Stimulated activated naive B cell treated with anti-CD40 and anti-IgM and Interleukin-4, amounts not matched to agents 10 μg/mL and 1 μg/mL and 100 μg/mL, for 72 hours (primary cell): ENCODE data around the gene GPR17.
A peak's percentile ranks its signal among the peaks of the same experiment; 100 is the strongest.

Source experiments
- ATAC-seq, 2 donors: fragments of 150-1000 bp; cut with Tn5 transposase; replicated peaks; 2 replicates each; pipeline ENCODE4 v1.10.0; 2021; ENCODE audit warnings: moderate library complexity in 1 of 2
- DNase-seq: peaks from one replicate; pipeline ENCODE4 v3.0.0; 2021
- H3K27ac Mint-ChIP-seq: one replicate; pipeline ENCODE4 v1.8.0; 2022; ENCODE audit warnings: mild to moderate bottlenecking, mixed read lengths
- H3K27me3 Mint-ChIP-seq, 2 donors: one replicate each; pipeline ENCODE4 v1.8.0; 2022; ENCODE audit warnings: mixed read lengths in 2 of 2
- H3K36me3 Mint-ChIP-seq, 2 donors: one replicate each; pipeline ENCODE4 v1.8.0; 2022; ENCODE audit warnings: mixed read lengths in 2 of 2, mild to moderate bottlenecking in 1 of 2
- H3K4me1 Mint-ChIP-seq, 2 donors: one replicate each; pipeline ENCODE4 v1.8.0; 2022; ENCODE audit warnings: mixed read lengths in 2 of 2, mild to moderate bottlenecking in 1 of 2
- H3K4me3 Mint-ChIP-seq, 2 donors: one replicate each; pipeline ENCODE4 v1.8.0; 2022; ENCODE audit warnings: mild to moderate bottlenecking in 2 of 2, mixed read lengths in 2 of 2, moderate library complexity in 1 of 2
- H3K9me3 Mint-ChIP-seq, 2 donors: one replicate each; pipeline ENCODE4 v1.8.0; 2022; ENCODE audit warnings: mixed read lengths in 2 of 2, mild to moderate bottlenecking in 1 of 2

GPR17 gene

DNA sequence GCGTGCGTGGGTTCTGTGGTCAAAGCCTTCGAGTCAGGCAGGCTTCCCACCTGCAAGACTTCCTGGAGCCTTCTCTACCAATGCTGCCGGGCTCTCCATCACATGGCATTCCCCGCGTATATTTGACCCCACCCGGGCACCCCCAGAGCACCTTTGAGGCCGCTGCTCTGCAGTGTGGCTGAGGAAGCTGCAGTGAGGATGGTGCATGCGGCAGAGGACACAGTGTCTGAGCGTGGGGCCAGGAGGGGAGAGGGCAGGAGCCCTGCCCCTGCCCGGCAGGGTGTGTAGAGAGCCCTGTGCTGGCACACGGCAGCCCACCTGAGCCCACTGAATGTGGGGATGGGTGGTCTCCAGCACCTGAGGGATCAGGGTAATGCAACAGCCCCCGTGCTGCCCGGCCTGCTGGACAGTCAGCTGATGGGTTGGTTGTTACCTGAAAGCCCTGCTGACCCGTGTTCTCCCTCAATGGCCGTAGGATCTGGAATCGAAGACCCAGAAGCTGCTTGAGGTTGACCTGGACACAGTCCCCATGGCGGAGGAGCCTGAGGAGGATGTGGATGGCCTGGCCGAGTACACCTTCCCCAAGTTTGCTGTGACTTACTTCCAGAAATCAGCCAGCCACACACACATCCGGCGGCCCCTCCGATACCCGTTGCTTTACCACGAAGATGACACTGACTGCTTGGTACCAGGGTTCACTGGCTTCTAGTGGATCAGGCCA is 36.8 kb upstream of the GPR17 start:
- no peak for ATAC-seq
- Mint-ChIP-seq H3K9me3 (peaks cover 9 to 14% of the 10 kb centered on the region in 2 donors), H3K4me3 (no peak overlapping the region), H3K27me3 (no peaks in the 10 kb centered on the region), H3K27ac (no peak overlapping the region), H3K4me1 (peaks cover 32 to 42% of the 10 kb centered on the region in 2 donors), H3K36me3 (peaks cover 11 to 15% of the 10 kb centered on the region in 2 donors)
- DNase-seq: no peak

DNA sequence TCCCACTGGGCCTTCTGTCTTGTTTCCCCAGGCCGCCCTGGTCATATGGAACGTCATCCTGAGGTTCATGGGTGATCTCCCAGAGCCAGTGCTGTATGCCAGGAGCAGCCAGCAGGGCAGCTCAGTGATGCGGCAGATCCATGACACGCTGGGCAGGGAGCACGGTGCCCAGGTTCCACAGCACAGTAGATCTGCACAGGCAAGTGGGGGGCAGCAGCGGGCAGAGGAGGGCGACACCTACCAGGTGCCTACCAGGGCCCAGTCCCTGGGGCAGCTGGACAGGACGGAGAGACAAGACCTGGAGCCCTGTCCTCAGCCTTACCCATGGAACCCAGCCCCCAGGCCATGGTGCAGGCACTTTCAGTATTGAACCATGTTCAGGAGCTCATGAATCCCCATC is 36.1 kb upstream of the GPR17 start:
- Mint-ChIP-seq H3K36me3 (peaks cover 11% of the 10 kb centered on the region in 2 donors), H3K27me3 (no peaks in the 10 kb centered on the region), H3K27ac (no peak overlapping the region)

DNA sequence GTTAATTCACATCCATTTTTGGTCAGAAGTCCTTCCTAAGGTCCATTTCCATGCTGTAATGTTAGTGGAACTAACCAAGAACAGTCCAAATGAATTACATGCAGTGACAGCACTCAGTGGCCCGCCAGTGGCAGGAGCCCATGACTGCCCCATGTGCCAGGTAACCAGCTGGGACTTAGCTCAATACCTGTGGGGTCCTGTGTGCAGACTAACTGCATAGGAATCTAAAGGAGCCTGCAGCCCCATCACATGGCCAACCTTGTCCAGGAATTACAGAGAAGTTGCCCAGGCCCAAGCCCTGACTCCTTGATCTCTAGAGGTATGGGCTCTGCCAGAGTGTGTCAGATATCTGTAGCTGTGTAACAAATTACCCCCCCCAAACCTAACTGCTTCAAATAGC is 35.4 kb upstream of the GPR17 start:
- Mint-ChIP-seq H3K9me3 (peaks cover 7 to 14% of the 10 kb centered on the region in 2 donors), H3K36me3 (peaks cover 11% of the 10 kb centered on the region in 2 donors), H3K4me1 (peaks cover 33 to 35% of the 10 kb centered on the region in 2 donors), H3K27ac (no peak overlapping the region), H3K27me3 (no peaks in the 10 kb centered on the region), H3K4me3 (no peak overlapping the region)
- ATAC-seq: no peak
- no peak for DNase-seq

More for the DNA sequence above, 36.1 kb upstream of the GPR17 start:
- ATAC-seq (no peak), DNase-seq (no peak)
- Mint-ChIP-seq H3K4me3 (no peak overlapping the region), H3K9me3 (peaks cover 7 to 14% of the 10 kb centered on the region in 2 donors), H3K4me1 (peaks cover 31 to 41% of the 10 kb centered on the region in 2 donors)

DNA sequence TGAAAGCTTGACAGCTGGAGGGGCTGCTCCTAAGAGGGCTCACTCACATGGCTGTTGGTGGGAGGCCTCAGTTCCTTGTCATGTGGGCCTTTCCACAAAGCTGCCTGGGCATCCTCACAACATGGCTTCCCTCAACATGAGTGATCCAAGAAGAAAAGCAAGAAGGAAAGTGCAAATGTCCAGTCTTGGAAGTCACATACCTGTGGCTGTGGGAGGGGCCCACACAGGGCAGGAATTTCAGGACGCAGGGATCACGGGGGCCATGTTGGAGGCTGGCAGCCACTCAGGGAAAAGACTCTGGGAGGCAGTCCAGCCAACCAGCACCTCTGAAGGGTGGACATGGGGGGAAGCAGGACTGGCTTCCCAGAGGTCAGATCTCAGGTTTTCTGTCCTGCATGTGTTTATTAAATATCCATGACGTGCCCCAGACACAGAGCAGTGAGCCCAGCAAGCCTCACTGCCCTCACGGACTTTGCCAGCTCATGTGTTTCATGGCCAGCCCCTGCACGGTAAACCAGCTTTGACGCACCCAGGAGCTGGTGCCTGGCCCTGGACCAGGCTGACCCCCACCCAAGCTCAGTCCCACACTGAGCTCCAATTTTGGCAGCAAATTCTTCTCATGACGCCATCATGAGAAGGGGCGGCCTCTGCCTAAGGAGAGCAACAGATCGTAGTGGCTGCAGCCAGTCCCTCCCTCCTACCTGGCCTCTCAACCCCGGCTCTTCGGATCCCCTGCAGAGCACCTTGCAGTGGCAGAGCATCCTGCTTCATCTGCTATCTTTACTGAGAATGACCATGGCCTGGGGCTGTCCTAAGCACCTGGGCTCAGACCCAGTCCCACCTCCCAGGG is 34.7 kb upstream of the GPR17 start:
- peaks cover 7 to 14% of the 10 kb centered on the region in 2 donors for H3K9me3 Mint-ChIP-seq
- ATAC-seq (no peak), DNase-seq (no peak)
- peaks cover 11% of the 10 kb centered on the region in 2 donors for H3K36me3 Mint-ChIP-seq
- H3K27me3 Mint-ChIP-seq: no peaks in the 10 kb centered on the region
- peaks cover 34 to 35% of the 10 kb centered on the region in 2 donors for H3K4me1 Mint-ChIP-seq
- H3K4me3 Mint-ChIP-seq: no peak overlapping the region
- H3K27ac Mint-ChIP-seq: no peak overlapping the region

DNA sequence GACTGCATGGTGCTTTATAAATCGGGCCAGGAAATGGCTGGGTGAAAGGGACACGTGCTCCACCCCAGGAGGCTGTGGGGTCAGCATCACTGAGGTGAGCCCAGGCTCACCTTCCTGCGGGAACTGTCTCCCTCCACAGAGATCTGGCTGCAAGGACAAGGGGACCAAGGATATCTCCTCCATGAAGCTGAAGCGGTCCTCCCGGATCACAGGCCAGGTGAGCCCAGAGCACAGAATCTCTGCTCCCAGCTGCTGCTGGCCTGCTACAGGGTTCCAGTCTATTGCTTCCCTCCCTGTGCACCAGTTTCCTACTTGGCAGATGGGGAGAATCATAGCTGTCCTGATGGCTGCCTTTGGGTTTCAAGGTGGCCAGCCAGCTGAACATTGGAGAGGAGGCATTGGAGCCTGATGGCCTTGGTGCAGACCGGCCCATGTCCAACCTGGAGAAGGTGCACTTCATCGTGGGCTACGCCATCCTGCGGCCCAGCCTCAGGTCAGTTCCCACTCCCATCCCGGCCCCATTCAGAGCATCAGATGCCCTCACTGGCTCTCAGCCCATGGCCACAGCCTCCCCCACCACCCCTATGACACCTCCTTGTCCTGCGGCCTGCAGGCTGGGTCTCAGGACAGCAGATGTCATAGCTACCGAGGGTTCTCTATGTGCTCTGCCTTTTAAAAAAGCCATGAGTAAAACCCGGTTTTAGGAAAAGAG is 33.7 kb upstream of the GPR17 start:
- H3K27ac Mint-ChIP-seq: no peak overlapping the region
- no peak for ATAC-seq
- H3K27me3 Mint-ChIP-seq: no peaks in the 10 kb centered on the region
- no peak for DNase-seq
- no peak overlapping the region for H3K4me3 Mint-ChIP-seq
- H3K4me1 Mint-ChIP-seq: peaks cover 35 to 38% of the 10 kb centered on the region in 2 donors
- H3K9me3 Mint-ChIP-seq: peaks cover 7 to 14% of the 10 kb centered on the region in 2 donors
- peaks cover 11% of the 10 kb centered on the region in 2 donors for H3K36me3 Mint-ChIP-seq

DNA sequence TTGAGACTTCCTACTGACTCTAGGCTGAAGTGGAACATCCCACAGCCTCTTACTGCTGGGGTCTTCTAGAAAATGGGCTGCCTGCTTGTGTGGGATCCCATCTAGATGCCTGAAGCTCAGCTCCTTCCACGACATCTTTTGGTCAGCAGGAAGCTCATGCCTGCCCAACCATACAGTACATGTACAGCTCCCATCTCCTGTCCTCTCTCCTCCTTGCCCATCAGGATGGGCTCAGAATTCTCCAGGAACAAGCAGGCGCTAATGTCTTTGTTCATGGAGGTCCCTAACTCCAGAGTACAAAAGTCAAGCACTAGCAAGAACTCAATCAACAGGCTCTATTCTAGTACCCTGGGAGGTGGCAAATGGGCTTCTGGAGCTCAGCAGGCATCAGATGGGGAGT is 31.7 kb upstream of the GPR17 start:
- Mint-ChIP-seq H3K4me3 (no peak overlapping the region), H3K36me3 (peaks cover 11 to 14% of the 10 kb centered on the region in 2 donors), H3K27ac (no peak overlapping the region), H3K27me3 (no peaks in the 10 kb centered on the region), H3K4me1 (peaks cover 30 to 37% of the 10 kb centered on the region in 2 donors), H3K9me3 (peaks cover 10 to 17% of the 10 kb centered on the region in 2 donors)
- DNase-seq: no peak
- ATAC-seq: no peak

DNA sequence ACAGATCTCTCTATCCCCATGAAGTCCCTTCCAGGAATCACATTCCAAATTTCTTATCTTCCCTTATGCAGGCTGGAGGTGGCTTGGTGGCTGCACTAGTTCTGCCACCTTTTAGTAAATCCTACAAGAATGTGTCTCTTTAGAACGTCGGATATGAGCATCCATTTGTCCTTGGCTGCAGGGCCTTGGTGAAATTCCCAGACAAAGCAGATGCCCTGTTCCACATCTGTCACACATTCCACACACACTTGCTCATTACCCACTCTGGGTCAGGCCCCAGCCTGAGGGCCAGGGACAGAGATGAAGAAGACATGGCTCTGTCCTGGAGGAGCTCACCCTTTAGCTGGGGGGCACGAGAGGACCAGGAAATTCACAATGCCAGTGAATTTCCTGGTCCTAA is 31.2 kb upstream of the GPR17 start:
- Mint-ChIP-seq H3K4me3 (no peak overlapping the region), H3K4me1 (peaks cover 32 to 38% of the 10 kb centered on the region in 2 donors), H3K36me3 (peaks cover 11 to 14% of the 10 kb centered on the region in 2 donors), H3K27ac (no peak overlapping the region), H3K9me3 (peaks cover 10 to 17% of the 10 kb centered on the region in 2 donors), H3K27me3 (no peaks in the 10 kb centered on the region)
- DNase-seq (no peak), ATAC-seq (no peak)

DNA sequence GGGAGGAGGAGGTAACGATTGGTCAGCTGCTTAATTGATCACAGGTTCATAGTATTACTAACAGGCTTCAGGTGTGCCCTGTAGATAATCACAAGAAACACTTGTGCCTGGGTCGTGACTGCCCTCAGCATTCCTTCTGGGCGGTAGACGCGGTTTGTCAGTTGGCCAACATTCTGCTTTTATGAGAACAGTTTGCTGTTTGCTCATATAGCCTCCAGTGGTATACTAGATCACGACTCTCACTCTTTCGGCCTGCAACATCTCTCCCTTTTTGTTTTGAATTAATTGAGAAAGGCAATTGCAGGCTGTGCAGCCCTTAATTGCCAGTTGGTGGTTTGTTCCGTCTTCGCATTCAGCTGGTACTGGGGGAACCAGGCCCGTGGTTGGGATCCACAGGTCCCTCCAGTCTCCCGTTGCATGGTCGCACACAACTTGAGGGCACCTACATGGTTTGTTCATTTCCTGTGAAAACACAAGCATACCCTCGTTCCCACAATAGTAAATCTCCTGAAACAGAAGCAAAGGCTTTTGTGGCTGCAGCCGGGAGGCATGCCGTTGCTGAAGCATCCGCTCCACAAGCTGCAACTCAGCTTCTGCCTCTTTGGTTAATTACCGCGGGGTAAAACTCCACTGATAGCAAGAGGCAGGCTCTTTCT is 30.3 kb upstream of the GPR17 start:
- ATAC-seq (no peak), DNase-seq (no peak)
- peaks cover 10 to 17% of the 10 kb centered on the region in 2 donors for H3K9me3 Mint-ChIP-seq
- peaks cover 36 to 38% of the 10 kb centered on the region in 2 donors for H3K4me1 Mint-ChIP-seq
- peak overlapping the region in 1 of 2 donors; percentile 23 for H3K4me3 Mint-ChIP-seq
- H3K27me3 Mint-ChIP-seq: no peaks in the 10 kb centered on the region
- H3K36me3 Mint-ChIP-seq: peaks cover 11 to 14% of the 10 kb centered on the region in 2 donors
- H3K27ac Mint-ChIP-seq: no peak overlapping the region

DNA sequence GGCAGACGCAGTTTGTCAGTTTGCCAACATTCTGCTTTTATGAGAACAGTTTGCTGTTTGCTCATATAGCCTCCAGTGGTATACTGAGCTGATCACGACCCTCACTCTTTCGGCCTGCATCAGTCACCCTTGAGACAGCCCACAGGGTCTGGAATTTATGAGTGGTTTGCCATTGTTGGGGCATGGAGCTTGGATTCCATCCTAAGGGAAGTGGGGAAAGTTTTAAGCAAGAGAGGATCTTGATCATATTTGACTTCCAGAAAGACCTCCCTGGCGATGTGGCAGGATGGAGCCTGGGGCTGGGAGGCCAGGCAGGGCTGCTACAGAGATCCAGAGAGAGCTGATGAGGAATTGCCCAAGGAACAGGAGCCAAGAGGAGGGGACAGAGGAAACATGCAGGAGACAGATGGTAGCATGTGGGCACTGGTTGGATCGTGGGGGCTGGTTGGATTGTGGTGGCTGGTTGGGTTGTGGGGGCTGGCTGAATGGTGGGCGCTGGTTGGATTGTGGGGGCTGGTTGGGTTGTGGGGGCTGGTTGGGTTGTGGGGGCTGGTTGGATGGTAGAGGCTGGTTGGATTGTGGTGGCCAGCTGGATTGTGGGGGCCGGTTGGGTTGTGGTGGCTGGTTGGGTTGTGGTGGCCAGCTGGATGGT is 27.3 kb upstream of the GPR17 start:
- Mint-ChIP-seq H3K9me3 (peaks cover 3 to 7% of the 10 kb centered on the region in 2 donors), H3K4me3 (peak overlapping the region in 1 of 2 donors; percentile 34), H3K36me3 (peaks cover 4 to 7% of the 10 kb centered on the region in 2 donors), H3K4me1 (peaks cover 59 to 66% of the 10 kb centered on the region in 2 donors), H3K27ac (peak overlapping the region; percentile 77), H3K27me3 (no peaks in the 10 kb centered on the region)
- no peak for DNase-seq
- ATAC-seq: no peak

DNA sequence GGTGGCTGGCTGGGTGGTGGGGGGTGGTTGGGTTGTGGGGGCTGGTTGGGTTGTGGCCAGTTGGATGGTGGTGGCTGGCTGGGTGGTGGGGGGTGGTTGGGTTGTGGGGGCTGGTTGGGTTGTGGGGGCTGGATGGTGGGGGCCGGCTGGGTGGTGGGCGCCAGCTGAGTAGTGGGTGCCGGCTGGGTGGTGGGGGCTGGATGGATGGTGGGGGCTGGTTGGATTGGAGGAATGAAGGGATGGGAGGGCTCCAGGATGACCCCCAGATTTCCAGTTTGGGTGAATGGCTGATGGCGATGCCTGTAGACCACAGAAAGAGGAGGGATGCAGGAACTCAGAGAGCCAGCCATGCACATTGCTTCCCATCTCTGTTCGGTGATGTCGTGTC is 26.8 kb upstream of the GPR17 start:
- no peak for DNase-seq
- no peaks in the 10 kb centered on the region for H3K27me3 Mint-ChIP-seq
- H3K4me3 Mint-ChIP-seq: no peak overlapping the region
- peaks cover 62 to 71% of the 10 kb centered on the region in 2 donors for H3K4me1 Mint-ChIP-seq
- peaks cover 3% of the 10 kb centered on the region in 2 donors for H3K9me3 Mint-ChIP-seq
- no peak overlapping the region for H3K27ac Mint-ChIP-seq
- peaks cover 0 to 3% of the 10 kb centered on the region in 2 donors for H3K36me3 Mint-ChIP-seq
- no peak for ATAC-seq

DNA sequence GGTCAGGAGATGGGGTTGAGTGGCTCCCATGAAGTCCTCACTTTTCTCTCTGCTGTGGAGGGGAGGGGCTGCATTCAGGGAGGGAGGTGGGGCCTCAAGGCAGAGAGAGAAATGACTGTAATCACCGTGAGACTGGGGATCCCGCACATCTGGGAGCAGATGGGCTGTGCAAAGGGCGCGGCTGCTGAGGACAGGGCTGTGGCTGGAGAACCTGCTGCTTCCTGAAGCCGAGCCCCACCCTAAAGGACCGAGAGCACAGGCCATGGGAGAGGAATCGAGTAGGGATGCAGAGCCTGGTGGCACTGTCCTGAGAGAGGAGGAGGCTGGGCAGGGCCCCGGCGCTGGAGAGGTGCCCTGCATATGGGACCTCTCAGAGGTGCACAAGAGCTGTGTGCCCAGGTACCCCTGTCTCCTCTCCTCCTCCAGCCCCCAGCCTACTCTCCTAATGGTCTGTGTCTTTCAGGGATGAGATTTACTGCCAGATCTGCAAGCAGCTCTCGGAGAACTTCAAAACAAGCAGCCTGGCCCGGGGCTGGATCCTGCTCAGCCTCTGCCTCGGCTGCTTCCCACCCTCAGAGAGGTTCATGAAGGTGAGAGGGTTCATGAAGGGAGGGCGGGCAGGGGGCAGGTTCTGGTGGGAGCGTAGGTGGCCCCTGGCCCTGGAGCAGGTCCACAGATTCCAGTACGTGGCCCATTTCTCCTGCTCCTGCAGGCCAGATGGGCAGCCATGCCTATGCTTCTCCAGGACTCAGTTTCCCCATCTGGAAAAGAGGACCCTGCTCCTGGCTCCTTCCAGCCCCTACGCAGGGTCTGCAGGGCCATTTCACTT is 25.9 kb upstream of the GPR17 start:
- no peaks in the 10 kb centered on the region for H3K27me3 Mint-ChIP-seq
- DNase-seq (no peak), ATAC-seq (peak; percentile 57 to 72)
- peaks cover 62 to 80% of the 10 kb centered on the region in 2 donors for H3K4me1 Mint-ChIP-seq
- H3K4me3 Mint-ChIP-seq: peak overlapping the region; percentile 58 to 83
- peaks cover 3% of the 10 kb centered on the region in 2 donors for H3K9me3 Mint-ChIP-seq
- peak overlapping the region; percentile 80 for H3K27ac Mint-ChIP-seq
- H3K36me3 Mint-ChIP-seq: peaks cover 0 to 3% of the 10 kb centered on the region in 2 donors

DNA sequence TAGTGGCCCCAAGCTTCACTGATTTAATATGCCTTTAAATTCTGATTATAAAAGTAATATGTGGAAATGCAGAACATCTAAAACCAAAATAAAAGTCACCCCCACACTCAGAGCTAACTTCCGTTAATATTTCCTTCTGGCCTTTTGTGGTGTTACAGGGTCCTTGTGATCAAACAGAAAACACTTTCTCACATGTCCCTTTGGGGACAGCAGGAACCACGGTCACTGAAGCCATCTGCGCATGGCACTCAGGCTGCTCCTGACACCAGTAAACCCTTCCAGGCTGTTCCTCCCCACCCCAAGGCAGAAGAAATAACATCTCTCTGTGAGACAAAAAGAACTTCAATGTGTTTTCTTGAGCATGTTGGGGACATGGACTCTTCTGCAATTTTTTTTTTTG is 25.1 kb upstream of the GPR17 start:
- peak; percentile 77 to 83 for ATAC-seq
- Mint-ChIP-seq H3K4me3 (peak overlapping the region; percentile 17 to 53), H3K4me1 (peaks cover 62 to 84% of the 10 kb centered on the region in 2 donors), H3K9me3 (peaks cover 3% of the 10 kb centered on the region in 2 donors), H3K27me3 (no peaks in the 10 kb centered on the region), H3K36me3 (peaks cover under 1 to 4% of the 10 kb centered on the region in 2 donors), H3K27ac (peak overlapping the region; percentile 86)
- DNase-seq: no peak
